Thoracic aorta (tissue), 2 donors: ENCODE measurements around the gene TRMT61A. TPM values are rescaled to one million over a fixed set of nuclear protein-coding genes. Genes with fewer than 3 reads are reported as not detected.

ENCODE experiments used
- ATAC-seq: fragments of 150-250 bp; one replicate; pipeline ENCODE4 v1.8.0; 2017; ENCODE audit warnings: low read depth; ENCODE audit not compliant: insufficient number of reproducible peaks, low FRiP score
- DNase-seq: peaks from one replicate; pipeline ENCODE4 v3.0.0-alpha.2; 2020; ENCODE audit warnings: low spot score
- H3K27ac ChIP-seq, 2 donors: fragments of 200-600 bp; sonication (generic); 1 replicate in 1 of 2; 2 replicates in 1 of 2; pipeline ENCODE4 v1.5.1; 2016; ENCODE audit warnings: mild to moderate bottlenecking in 2 of 2, moderate library complexity in 2 of 2
- H3K27me3 ChIP-seq: fragments of 200-600 bp; sonication (generic); replicated peaks from 2 replicates; pipeline ENCODE4 v1.6.0; 2016; ENCODE audit warnings: mild to moderate bottlenecking; ENCODE audit not compliant: insufficient read depth
- H3K36me3 ChIP-seq: fragments of 200-600 bp; sonication (generic); one replicate; pipeline ENCODE4 v1.5.1; 2016
- H3K4me1 ChIP-seq, 2 donors: fragments of 200-600 bp; sonication (generic); 1 replicate in 1 of 2; 2 replicates in 1 of 2; pipeline versions ENCODE4 v1.5.1 to v1.6.0; 2016; ENCODE audit warnings: low read depth in 2 of 2, mild to moderate bottlenecking in 1 of 2; ENCODE audit not compliant: control insufficient read depth in 1 of 2
- H3K4me3 ChIP-seq: fragments of 200-600 bp; sonication (generic); 2 replicates; pipeline ENCODE4 v1.5.1; 2016; ENCODE audit warnings: mild to moderate bottlenecking
- H3K9me3 ChIP-seq: fragments of 200-600 bp; sonication (generic); 2 replicates; pipeline ENCODE4 v1.5.1; 2016
- CTCF ChIP-seq: fragments of 200-600 bp; sonication (generic); IDR thresholded peaks from one replicate; pipeline ENCODE4 v1.5.1; 2019; ENCODE audit warnings: antibody characterized with exemption
- total RNA-seq, 2 donors: library from RNA; depleted of rRNA; stranded (reverse); fragments of >200 nt; gene quantifications; one replicate each; pipeline versions ENCODE4 v1.1.0 to v1.2.3, GENCODE V29; 2016

TRMT61A gene
- total RNA-seq, 2 donors from 2014 or later: 18.6 to 18.8 TPM

- Histone ChIP-seq H3K4me1 (peaks cover 4 to 33% of the 10 kb centered on the region in 2 donors), H3K27ac (no peak overlapping the region), H3K36me3 (peaks cover 16% of the 10 kb centered on the region), H3K9me3 (no peaks in the 10 kb centered on the region), H3K4me3 (no peak overlapping the region), H3K27me3 (no peaks in the 10 kb centered on the region)
- DNase-seq (no peak), ATAC-seq (no peak)
- no peak for TF ChIP-seq CTCF
These were observed 32.2 kb upstream of the TRMT61A start for GRCh38 chr14:103496776-103497175.

GRCh38 chr14:103499709-103500108 is 29.3 kb upstream of the TRMT61A start:
- no peak overlapping the region for H3K4me3 ChIP-seq
- no peak for DNase-seq
- no peak for TF ChIP-seq CTCF
- H3K9me3 ChIP-seq: no peaks in the 10 kb centered on the region
- H3K36me3 ChIP-seq: peaks cover 30% of the 10 kb centered on the region
- H3K4me1 ChIP-seq: peaks cover 0 to 19% of the 10 kb centered on the region in 2 donors
- H3K27ac ChIP-seq: no peak overlapping the region
- no peaks in the 10 kb centered on the region for H3K27me3 ChIP-seq
- no peak for ATAC-seq

- H3K27me3 ChIP-seq: no peaks in the 10 kb centered on the region
- DNase-seq (peak; percentile 72), ATAC-seq (peak; percentile 74)
- H3K9me3 ChIP-seq: no peaks in the 10 kb centered on the region
- peaks cover 0 to 14% of the 10 kb centered on the region in 2 donors for H3K4me1 ChIP-seq
- peak; percentile 95 for TF ChIP-seq CTCF
- peak overlapping the region; percentile 38 to 45 for H3K27ac ChIP-seq
- H3K4me3 ChIP-seq: no peak overlapping the region
- H3K36me3 ChIP-seq: peaks cover 37% of the 10 kb centered on the region
These were observed 28.6 kb upstream of the TRMT61A start for GRCh38 chr14:103500148-103500990.

GRCh38 chr14:103501041-103501870 is 27.7 kb upstream of the TRMT61A start:
- DNase-seq (no peak), ATAC-seq (no peak)
- Histone ChIP-seq H3K4me1 (peaks cover 0 to 8% of the 10 kb centered on the region in 2 donors), H3K9me3 (no peaks in the 10 kb centered on the region), H3K4me3 (no peak overlapping the region), H3K27me3 (no peaks in the 10 kb centered on the region), H3K27ac (peak overlapping the region in 1 of 2 donors; percentile 45), H3K36me3 (peaks cover 32% of the 10 kb centered on the region)
- no peak for TF ChIP-seq CTCF
